Measurements from ENCODE around the gene CCDC170. TPM values are rescaled to one million over a fixed set of nuclear protein-coding genes. Genes with fewer than 3 reads are reported as not detected.

The CCDC170 gene
- polyA plus RNA-seq, 1 experiment, result 1.9 TPM

DNA sequence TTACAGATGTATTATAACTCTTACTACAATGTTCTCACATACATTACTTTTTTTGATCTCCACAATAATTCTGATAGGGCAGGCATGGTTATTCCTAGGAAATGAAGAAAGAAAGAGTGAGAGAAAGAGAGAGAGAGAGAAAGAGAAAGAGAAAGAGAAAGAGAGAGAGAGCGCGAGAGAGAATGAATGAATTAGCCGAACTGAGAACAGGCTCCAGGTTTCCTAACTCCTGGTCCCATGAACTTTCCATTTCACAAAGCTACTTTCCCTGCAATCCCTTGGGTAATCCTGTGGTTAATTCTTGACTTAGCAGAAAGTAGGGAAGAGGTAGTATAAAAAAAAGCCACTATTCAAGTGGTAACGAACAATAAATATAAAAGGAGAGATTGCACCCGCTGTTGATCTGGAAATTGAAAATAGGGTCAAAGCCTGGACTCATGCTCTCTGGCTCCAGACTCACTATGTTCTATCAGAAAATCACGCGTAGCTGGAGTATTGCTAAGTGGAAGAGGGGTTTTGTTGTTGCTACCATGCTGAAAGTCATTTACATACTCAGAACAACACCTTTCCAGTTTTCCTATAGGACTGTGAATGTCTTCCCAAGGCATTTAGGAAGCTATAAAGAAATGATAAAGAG, 131.2 kb downstream of the CCDC170 start:
- POLR2A ChIA-PET, result no interaction called here
- Histone ChIP-seq H3K27ac (ENCODE audit: low read depth, low read length) (no peak overlapping the region), H3K9me3 (ENCODE audit: control insufficient read depth, insufficient read depth, low read length) (no peaks in the 10 kb centered on the region), H3K4me3 (ENCODE audit: low read depth, low read length) (no peak overlapping the region), H3K27me3 (ENCODE audit: control insufficient read depth, insufficient read depth, low read length) (no peaks in the 10 kb centered on the region)
- DNase-seq (ENCODE audit: low read depth, low spot score), result no peak
- CTCF ChIA-PET, result no interaction called here
- no peak for TF ChIP-seq CTCF (IDR thresholded peaks at IDR 0.05; ENCODE audit: low read depth, low read length)

- Histone ChIP-seq H3K9me3 (ENCODE audit: control insufficient read depth, insufficient read depth, low read length) (no peaks in the 10 kb centered on the region), H3K4me3 (ENCODE audit: low read depth, low read length) (no peak overlapping the region), H3K27ac (ENCODE audit: low read depth, low read length) (no peak overlapping the region), H3K27me3 (ENCODE audit: control insufficient read depth, insufficient read depth, low read length) (no peaks in the 10 kb centered on the region)
- DNase-seq (ENCODE audit: low read depth, low spot score), result no peak
- ChIA-PET CTCF (no interaction called here), POLR2A (no interaction called here)
- TF ChIP-seq CTCF (IDR thresholded peaks at IDR 0.05; ENCODE audit: low read depth, low read length), result no peak
Observed at GRCh38 chr6:151627689-151628444, 134.1 kb downstream of the CCDC170 start.

DNA sequence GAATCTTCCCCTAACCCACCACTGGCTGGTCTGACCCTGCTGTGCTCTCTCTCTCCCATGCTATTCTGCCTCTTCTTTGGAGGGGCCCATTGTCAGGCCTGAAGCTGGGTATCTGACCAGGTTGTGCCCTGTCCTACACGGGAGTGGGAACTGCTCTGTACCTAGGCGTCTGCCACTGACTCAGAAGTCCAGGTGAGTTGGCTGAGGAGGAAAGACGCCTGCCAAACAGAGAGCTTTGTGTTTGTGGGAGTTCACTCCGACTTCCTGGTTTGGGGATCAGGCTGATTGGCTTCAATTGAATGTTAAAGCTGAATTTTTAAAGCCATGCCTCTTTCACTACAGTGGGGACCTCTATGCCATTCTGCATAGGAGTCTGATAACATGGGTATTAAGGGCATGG, 136.0 kb downstream of the CCDC170 start:
- Histone ChIP-seq H3K9me3 (ENCODE audit: control insufficient read depth, insufficient read depth, low read length) (no peaks in the 10 kb centered on the region), H3K4me3 (ENCODE audit: low read depth, low read length) (no peak overlapping the region), H3K27ac (ENCODE audit: low read depth, low read length) (no peak overlapping the region), H3K27me3 (ENCODE audit: control insufficient read depth, insufficient read depth, low read length) (no peaks in the 10 kb centered on the region)
- POLR2A ChIA-PET, result no interaction called here
- TF ChIP-seq CTCF (IDR thresholded peaks at IDR 0.05; ENCODE audit: low read depth, low read length), result no peak
- CTCF ChIA-PET, result interaction anchor here (0.6 kb wide), 1 partner anchor 41 kb away, joined by 3 read pairs; no protein-coding TSS in a partner anchor
- DNase-seq (ENCODE audit: low read depth, low spot score), result no peak

DNA sequence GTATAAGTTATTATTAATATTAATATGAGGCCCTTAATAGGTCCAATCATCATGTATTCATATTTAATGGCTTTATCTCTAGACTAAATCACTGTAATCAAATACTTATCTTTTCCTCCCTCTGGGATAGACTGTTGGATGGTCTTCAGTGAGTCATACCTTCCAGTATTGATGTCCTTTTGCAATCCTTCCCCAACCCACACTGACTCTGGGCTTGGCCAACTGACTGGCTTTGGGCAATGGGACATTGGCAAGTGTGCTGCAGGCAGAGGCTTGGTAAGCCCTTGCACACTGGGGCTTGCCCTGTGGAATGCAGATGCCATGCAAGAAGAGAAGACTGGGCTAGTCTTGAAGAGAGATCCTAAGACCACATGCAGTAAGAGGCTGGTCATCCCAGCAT, 136.6 kb downstream of the CCDC170 start:
- POLR2A ChIA-PET, result no interaction called here

More for the DNA sequence above, 136.6 kb downstream of the CCDC170 start:
- Histone ChIP-seq H3K4me3 (ENCODE audit: low read depth, low read length) (no peak overlapping the region), H3K27me3 (ENCODE audit: control insufficient read depth, insufficient read depth, low read length) (no peaks in the 10 kb centered on the region), H3K27ac (ENCODE audit: low read depth, low read length) (no peak overlapping the region), H3K9me3 (ENCODE audit: control insufficient read depth, insufficient read depth, low read length) (no peaks in the 10 kb centered on the region)
- CTCF ChIA-PET, result interaction anchor here (0.6 kb wide), 1 partner anchor 40 kb away, joined by 3 read pairs; no protein-coding TSS in a partner anchor
- no peak for DNase-seq (ENCODE audit: low read depth, low spot score)
- TF ChIP-seq CTCF (IDR thresholded peaks at IDR 0.05; ENCODE audit: low read depth, low read length), result no peak
